GM12878 (cell line): ENCODE measurements around the gene CARD11.

Experiments
- CHD2 ChIP-seq: IDR thresholded peaks from 2 replicates; pipeline ENCODE4 v1.6.1; 2011; ENCODE audit warnings: low read depth, low read length, improper control_type of control experiment, borderline replicate concordance
- HDAC6 ChIP-seq: fragments of 200-600 bp; sonication (generic); IDR thresholded peaks from one replicate; pipeline ENCODE4 v1.8.0; 2017; ENCODE audit warnings: antibody characterized with exemption; ENCODE audit not compliant: unreplicated experiment
- LARP7 ChIP-seq: fragments of 450-650 bp; IDR thresholded peaks from 2 replicates; pipeline ENCODE4 v1.6.1; 2017; ENCODE audit warnings: mild to moderate bottlenecking
- POLR2AphosphoS2 ChIP-seq: IDR thresholded peaks from 2 replicates; pipeline ENCODE4 v1.6.1; 2011; ENCODE audit warnings: low read depth, mild to moderate bottlenecking, low read length, improper control_type of control experiment, moderate library complexity
- POLR2AphosphoS5 ChIP-seq: IDR thresholded peaks from 2 replicates; pipeline ENCODE4 v1.6.1; 2011; ENCODE audit warnings: mild to moderate bottlenecking, low read length, inconsistent platforms
- SIX5 ChIP-seq: IDR thresholded peaks from 2 replicates; pipeline ENCODE4 v1.6.1; 2011; ENCODE audit warnings: mild to moderate bottlenecking, low read depth, low read length, moderate library complexity; ENCODE audit not compliant: severe bottlenecking
- SMC3 ChIP-seq: IDR thresholded peaks from 2 replicates; pipeline ENCODE4 v1.6.1; 2011; ENCODE audit warnings: low read length, improper control_type of control experiment, borderline replicate concordance
- TAF1 ChIP-seq: IDR thresholded peaks from 2 replicates; pipeline ENCODE4 v1.6.1; 2011; ENCODE audit warnings: mild to moderate bottlenecking, low read depth, low read length, borderline replicate concordance
- ZNF274 ChIP-seq: IDR thresholded peaks from one replicate; pipeline ENCODE4 v1.8.0; 2011; ENCODE audit not compliant: insufficient read length, insufficient read depth
- TF ChIP-seq, protein P1 (sequence below), 3 experiments: IDR thresholded peaks in 2 of 3; conservative IDR thresholded peaks in 1 of 3; 2 replicates each; pipeline ENCODE4 v1.5.1; 2011; ENCODE audit warnings: low read depth in 3 of 3, low read length in 3 of 3, mild to moderate bottlenecking in 3 of 3, control low read depth in 2 of 3, moderate library complexity in 2 of 3, inconsistent platforms in 1 of 3, mixed read lengths in 1 of 3; ENCODE audit not compliant: control insufficient read depth in 2 of 3, insufficient read depth in 1 of 3; ENCODE audit errors: extremely low read depth in 1 of 3
- TF ChIP-seq, protein P2 (sequence below): IDR thresholded peaks from 2 replicates; pipeline ENCODE4 v1.6.1; 2012; ENCODE audit warnings: low read depth, low read length, improper control_type of control experiment
- TF ChIP-seq, protein P3 (sequence below): fragments of 450-650 bp; IDR thresholded peaks from 2 replicates; pipeline ENCODE4 v1.6.1; 2017; ENCODE audit warnings: mild to moderate bottlenecking
- TF ChIP-seq, protein P4 (sequence below): IDR thresholded peaks from 2 replicates; pipeline ENCODE4 v1.6.1; 2012; ENCODE audit warnings: mild to moderate bottlenecking, low read depth, low read length

DNA sequence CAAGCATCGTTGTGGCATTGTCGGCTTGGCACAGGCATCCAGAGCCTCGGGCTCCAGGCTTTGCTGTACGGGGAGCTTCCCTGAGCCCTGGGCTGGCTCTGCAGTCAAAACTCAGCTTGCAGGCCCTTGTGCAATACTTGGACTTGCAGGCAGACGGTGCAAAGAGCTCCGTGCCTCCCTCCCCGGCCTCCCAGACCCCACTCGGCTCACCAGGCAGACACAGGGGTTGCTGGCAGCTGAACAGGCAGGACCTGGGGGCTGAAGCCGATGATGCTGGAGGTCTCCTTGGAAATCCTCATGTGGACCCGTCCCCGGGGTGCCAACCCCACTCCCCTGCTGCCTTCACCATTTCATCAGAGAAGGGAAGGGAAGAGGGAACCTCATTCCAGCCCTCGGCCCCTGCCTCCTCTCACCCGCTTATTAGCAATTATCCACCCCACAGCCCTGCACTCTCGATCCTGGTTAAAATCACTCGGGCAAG is 139.9 kb downstream of the CARD11 start:
- TF ChIP-seq SMC3, result no peak
- TF ChIP-seq, protein P1, sequence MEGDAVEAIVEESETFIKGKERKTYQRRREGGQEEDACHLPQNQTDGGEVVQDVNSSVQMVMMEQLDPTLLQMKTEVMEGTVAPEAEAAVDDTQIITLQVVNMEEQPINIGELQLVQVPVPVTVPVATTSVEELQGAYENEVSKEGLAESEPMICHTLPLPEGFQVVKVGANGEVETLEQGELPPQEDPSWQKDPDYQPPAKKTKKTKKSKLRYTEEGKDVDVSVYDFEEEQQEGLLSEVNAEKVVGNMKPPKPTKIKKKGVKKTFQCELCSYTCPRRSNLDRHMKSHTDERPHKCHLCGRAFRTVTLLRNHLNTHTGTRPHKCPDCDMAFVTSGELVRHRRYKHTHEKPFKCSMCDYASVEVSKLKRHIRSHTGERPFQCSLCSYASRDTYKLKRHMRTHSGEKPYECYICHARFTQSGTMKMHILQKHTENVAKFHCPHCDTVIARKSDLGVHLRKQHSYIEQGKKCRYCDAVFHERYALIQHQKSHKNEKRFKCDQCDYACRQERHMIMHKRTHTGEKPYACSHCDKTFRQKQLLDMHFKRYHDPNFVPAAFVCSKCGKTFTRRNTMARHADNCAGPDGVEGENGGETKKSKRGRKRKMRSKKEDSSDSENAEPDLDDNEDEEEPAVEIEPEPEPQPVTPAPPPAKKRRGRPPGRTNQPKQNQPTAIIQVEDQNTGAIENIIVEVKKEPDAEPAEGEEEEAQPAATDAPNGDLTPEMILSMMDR (IDR thresholded peaks at IDR 0.05 in 2 of 3, conservative IDR thresholded peaks at IDR 0.05 in 1 of 3; ENCODE audit: control insufficient read depth in 2 of 3, extremely low read depth in 1 of 3, insufficient read depth in 1 of 3, low read depth in 3 of 3, low read length in 3 of 3), result no peak
- no peak for TF ChIP-seq HDAC6
- no peak for TF ChIP-seq TAF1
- TF ChIP-seq LARP7, result no peak
- TF ChIP-seq SIX5, result no peak
- no peak for TF ChIP-seq ZNF274
- TF ChIP-seq, protein P2, sequence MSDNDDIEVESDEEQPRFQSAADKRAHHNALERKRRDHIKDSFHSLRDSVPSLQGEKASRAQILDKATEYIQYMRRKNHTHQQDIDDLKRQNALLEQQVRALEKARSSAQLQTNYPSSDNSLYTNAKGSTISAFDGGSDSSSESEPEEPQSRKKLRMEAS, result no peak
- no peak for TF ChIP-seq POLR2AphosphoS5
- TF ChIP-seq, protein P3, sequence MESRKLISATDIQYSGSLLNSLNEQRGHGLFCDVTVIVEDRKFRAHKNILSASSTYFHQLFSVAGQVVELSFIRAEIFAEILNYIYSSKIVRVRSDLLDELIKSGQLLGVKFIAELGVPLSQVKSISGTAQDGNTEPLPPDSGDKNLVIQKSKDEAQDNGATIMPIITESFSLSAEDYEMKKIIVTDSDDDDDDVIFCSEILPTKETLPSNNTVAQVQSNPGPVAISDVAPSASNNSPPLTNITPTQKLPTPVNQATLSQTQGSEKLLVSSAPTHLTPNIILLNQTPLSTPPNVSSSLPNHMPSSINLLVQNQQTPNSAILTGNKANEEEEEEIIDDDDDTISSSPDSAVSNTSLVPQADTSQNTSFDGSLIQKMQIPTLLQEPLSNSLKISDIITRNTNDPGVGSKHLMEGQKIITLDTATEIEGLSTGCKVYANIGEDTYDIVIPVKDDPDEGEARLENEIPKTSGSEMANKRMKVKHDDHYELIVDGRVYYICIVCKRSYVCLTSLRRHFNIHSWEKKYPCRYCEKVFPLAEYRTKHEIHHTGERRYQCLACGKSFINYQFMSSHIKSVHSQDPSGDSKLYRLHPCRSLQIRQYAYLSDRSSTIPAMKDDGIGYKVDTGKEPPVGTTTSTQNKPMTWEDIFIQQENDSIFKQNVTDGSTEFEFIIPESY, result no peak
- no peak for TF ChIP-seq POLR2AphosphoS2
- TF ChIP-seq, protein P4, sequence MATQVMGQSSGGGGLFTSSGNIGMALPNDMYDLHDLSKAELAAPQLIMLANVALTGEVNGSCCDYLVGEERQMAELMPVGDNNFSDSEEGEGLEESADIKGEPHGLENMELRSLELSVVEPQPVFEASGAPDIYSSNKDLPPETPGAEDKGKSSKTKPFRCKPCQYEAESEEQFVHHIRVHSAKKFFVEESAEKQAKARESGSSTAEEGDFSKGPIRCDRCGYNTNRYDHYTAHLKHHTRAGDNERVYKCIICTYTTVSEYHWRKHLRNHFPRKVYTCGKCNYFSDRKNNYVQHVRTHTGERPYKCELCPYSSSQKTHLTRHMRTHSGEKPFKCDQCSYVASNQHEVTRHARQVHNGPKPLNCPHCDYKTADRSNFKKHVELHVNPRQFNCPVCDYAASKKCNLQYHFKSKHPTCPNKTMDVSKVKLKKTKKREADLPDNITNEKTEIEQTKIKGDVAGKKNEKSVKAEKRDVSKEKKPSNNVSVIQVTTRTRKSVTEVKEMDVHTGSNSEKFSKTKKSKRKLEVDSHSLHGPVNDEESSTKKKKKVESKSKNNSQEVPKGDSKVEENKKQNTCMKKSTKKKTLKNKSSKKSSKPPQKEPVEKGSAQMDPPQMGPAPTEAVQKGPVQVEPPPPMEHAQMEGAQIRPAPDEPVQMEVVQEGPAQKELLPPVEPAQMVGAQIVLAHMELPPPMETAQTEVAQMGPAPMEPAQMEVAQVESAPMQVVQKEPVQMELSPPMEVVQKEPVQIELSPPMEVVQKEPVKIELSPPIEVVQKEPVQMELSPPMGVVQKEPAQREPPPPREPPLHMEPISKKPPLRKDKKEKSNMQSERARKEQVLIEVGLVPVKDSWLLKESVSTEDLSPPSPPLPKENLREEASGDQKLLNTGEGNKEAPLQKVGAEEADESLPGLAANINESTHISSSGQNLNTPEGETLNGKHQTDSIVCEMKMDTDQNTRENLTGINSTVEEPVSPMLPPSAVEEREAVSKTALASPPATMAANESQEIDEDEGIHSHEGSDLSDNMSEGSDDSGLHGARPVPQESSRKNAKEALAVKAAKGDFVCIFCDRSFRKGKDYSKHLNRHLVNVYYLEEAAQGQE, result no peak
- TF ChIP-seq CHD2, result no peak
